Measurements from ENCODE around the gene TFCP2.

DNA sequence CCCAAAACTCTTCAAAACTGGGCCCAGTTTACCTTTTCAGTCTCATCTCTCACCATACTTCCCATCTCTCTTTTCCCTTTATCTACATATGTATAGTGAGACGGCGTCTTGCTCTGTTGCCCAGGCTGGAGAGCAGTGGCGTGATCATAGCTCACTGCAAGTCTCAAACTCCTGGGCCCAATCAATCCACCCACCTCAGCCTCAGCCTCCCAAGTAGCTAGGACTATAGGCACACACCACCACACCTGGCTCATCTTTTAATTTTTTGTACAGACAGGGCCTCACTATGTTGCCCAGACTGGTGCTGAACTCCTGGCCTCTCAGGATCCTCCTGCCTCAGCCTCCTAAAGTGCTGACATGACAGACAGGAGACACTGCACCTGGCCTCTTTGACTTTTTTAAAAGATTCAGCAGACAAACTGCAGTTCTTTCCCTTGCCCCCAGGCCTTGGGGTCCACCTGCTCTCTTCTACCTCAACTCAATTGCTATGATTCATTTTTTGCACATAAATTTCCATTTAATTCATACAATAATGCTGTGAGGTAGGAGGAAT lies 33.6 kb downstream of the TFCP2 start:
- TF ChIP-seq EZH2 (IDR thresholded peaks at IDR 0.05; ENCODE audit: low read length, unreplicated experiment) (no peak), CTCF (conservative IDR thresholded peaks at IDR 0.05; ENCODE audit: low read depth, low read length) (no peak)
